ENCODE measurements around the gene HPN. TPM values are rescaled to one million over a fixed set of nuclear protein-coding genes. Genes with fewer than 3 reads are reported as not detected.

The HPN gene
- total and polyA plus RNA-seq, 2 experiments from 2014 or later, result 14.0 to 17.4 TPM

- Histone ChIP-seq H3F3A (replicated peaks; ENCODE audit: low read depth) (peaks cover 11% of the 10 kb centered on the region; the same call in 1 of the 2 replicates), H2AFZ (no peak overlapping the region), H4K20me1 (replicated peaks; ENCODE audit: insufficient read depth) (no peaks in the 10 kb centered on the region; the same call in 1 of the 2 replicates), H3K9me2 (ENCODE audit: insufficient read depth) (no peaks in the 10 kb centered on the region), H3K4me3 (peak overlapping the region; percentile 74), H3K36me3 (ENCODE audit: insufficient read depth) (no peaks in the 10 kb centered on the region), H3K4me2 (peak overlapping the region; percentile 94), H3K27ac (ENCODE audit: low read depth) (peak overlapping the region; percentile 66; the same call in 1 of the 2 replicates), H3K27me3 (ENCODE audit: insufficient read depth) (no peaks in the 10 kb centered on the region), H3K4me1 (ENCODE audit: insufficient read depth) (peaks cover 44% of the 10 kb centered on the region), H3K79me2 (replicated peaks; ENCODE audit: insufficient read depth) (peaks cover 17% of the 10 kb centered on the region; the same call in 1 of the 2 replicates)
- Mint-ChIP-seq H3K27ac (peak overlapping the region; percentile 92), H3K4me3 (peak overlapping the region; percentile 74), H3K36me3 (ENCODE audit: low read depth) (no peaks in the 10 kb centered on the region; the same call in 2 of the 3 replicates), H3K4me1 (peaks cover 50% of the 10 kb centered on the region), H3K27me3 (ENCODE audit: insufficient read depth, low read depth, poor library complexity) (peaks cover 8% of the 10 kb centered on the region), H3K9me3 (no peaks in the 10 kb centered on the region)
- no peak for TF ChIP-seq POLR2AphosphoS5 (IDR thresholded peaks at IDR 0.05; ENCODE audit: low read depth)
- TF ChIP-seq CREB1 (CRISPR knock-in tag; IDR thresholded peaks at IDR 0.05; ENCODE audit: low read depth), result no peak
- no peak for TF ChIP-seq REST (IDR thresholded peaks at IDR 0.05; ENCODE audit: unreplicated experiment)
- no peak for TF ChIP-seq EZH2 (IDR thresholded peaks at IDR 0.05; ENCODE audit: low read depth, unreplicated experiment)
- no peak for TF ChIP-seq ZNF114 (CRISPR knock-in tag; IDR thresholded peaks at IDR 0.05)
- TF ChIP-seq ZNF331 (CRISPR knock-in tag; IDR thresholded peaks at IDR 0.05; ENCODE audit: low read depth), result no peak
- TF ChIP-seq EZH2phosphoT487 (IDR thresholded peaks at IDR 0.05; ENCODE audit: unreplicated experiment), result no peak
- TF ChIP-seq ETS1 (IDR thresholded peaks at IDR 0.05), result no peak
- no peak for TF ChIP-seq NANOG (IDR thresholded peaks at IDR 0.05; ENCODE audit: borderline replicate concordance)
- no peak for TF ChIP-seq STAT1 (IDR thresholded peaks at IDR 0.05; ENCODE audit: unreplicated experiment)
- TF ChIP-seq ZNF462 (CRISPR knock-in tag; IDR thresholded peaks at IDR 0.05), result no peak
- no peak for TF ChIP-seq JUNB (IDR thresholded peaks at IDR 0.05; ENCODE audit: unreplicated experiment)
- no peak for TF ChIP-seq CTCF (conservative IDR thresholded peaks at IDR 0.05; ENCODE audit: low read depth in 2 of 2)
- ATAC-seq (no peak), DNase-seq (ENCODE audit: low spot score) (no peak)
Observed at GRCh38 chr19:35042056-35042730, 672 bp downstream of the HPN start.

Measured in GM23338 (cell line).